Calu3 (cell line): Measurements from ENCODE around the gene PRELID2. TPM values are rescaled to one million over a fixed set of nuclear protein-coding genes. Genes with fewer than 3 reads are reported as not detected.

Source experiments
- Bru-seq: library from RNA; stranded (reverse); fragments of 400-500 nt; gene quantifications from one replicate; lab custom pipeline; 2021; lab: Mats Ljungman, UMichigan
- BruChase-seq, 2 experiments: library from RNA; stranded (reverse); fragments of 400-500 nt; gene quantifications; one replicate each; lab custom pipeline; 2021; lab: Mats Ljungman, UMichigan
- BruUV-seq: library from RNA; stranded (reverse); fragments of 400-500 nt; replicated peaks from 2 replicates; lab custom pipeline; 2021; lab: Mats Ljungman, UMichigan
- CTCF ChIA-PET: fragments of 300-600 bp; sonication (Branson Sonifier 250); formaldehyde crosslinking; loops from one replicate; lab custom pipeline; 2022; ENCODE audit warnings: antibody characterized with exemption; lab: Charles Lee
- DNase-seq: peaks from one replicate; pipeline ENCODE4 v3.0.0; 2022
- H3K27ac Mint-ChIP-seq: one replicate; pipeline ENCODE4 v1.8.0; 2022; ENCODE audit warnings: mixed read lengths; ENCODE audit not compliant: unreplicated experiment
- H3K27me3 Mint-ChIP-seq: one replicate; pipeline ENCODE4 v1.8.0; 2022; ENCODE audit warnings: mixed read lengths; ENCODE audit not compliant: unreplicated experiment
- H3K36me3 Mint-ChIP-seq: one replicate; pipeline ENCODE4 v1.8.0; 2022; ENCODE audit warnings: mild to moderate bottlenecking, moderate library complexity, mixed read lengths; ENCODE audit not compliant: insufficient read depth, unreplicated experiment
- H3K4me1 Mint-ChIP-seq: one replicate; pipeline ENCODE4 v1.8.0; 2022; ENCODE audit warnings: mild to moderate bottlenecking, low read depth, mixed read lengths; ENCODE audit not compliant: unreplicated experiment
- H3K4me3 Mint-ChIP-seq: one replicate; pipeline ENCODE4 v1.8.0; 2022; ENCODE audit warnings: mild to moderate bottlenecking, low read depth, moderate library complexity, mixed read lengths; ENCODE audit not compliant: unreplicated experiment
- H3K9me3 Mint-ChIP-seq: one replicate; pipeline ENCODE4 v1.8.0; 2022; ENCODE audit warnings: low read depth, mixed read lengths; ENCODE audit not compliant: unreplicated experiment
- intact Hi-C: fragments of 100-400 bp; cut with micrococcal nuclease; formaldehyde crosslinking; loops from one replicate; pipeline ENCODE4 v1.10.0; 2022; ENCODE audit not compliant: unreplicated experiment
- long read RNA-seq: library from polyadenylated mRNA; stranded (forward); transcript quantifications from one replicate; pipeline ENCODE4 v2.0.0, GENCODE V29; 2022
- total RNA-seq: library from RNA; stranded (reverse); gene quantifications from 2 replicates; pipeline ENCODE4 v1.2.3, GENCODE V29; 2022
- TF ChIP-seq, protein P1 (sequence below): fragments of 200-600 bp; IDR thresholded peaks from one replicate; pipeline ENCODE4 v1.8.0; 2022; ENCODE audit warnings: antibody characterized with exemption; ENCODE audit not compliant: unreplicated experiment

Gene PRELID2
- total RNA-seq: 33.2 and 33.4 TPM in 2 replicates
- percentile 74 among the genes with signal in this experiment for Bru-seq, nascent RNA
- BruChase-seq, experiment 1, labeled RNA remaining after a 6-hour chase: percentile 62 among the genes with signal in this experiment
- BruChase-seq, experiment 2, labeled RNA remaining after a 2-hour chase: percentile 77 among the genes with signal in this experiment
- long read RNA-seq, partial matches to known transcripts: 2 of 28 reads
- long read RNA-seq, other reads (novel, unspliced or antisense): 22 of 28 reads

DNA sequence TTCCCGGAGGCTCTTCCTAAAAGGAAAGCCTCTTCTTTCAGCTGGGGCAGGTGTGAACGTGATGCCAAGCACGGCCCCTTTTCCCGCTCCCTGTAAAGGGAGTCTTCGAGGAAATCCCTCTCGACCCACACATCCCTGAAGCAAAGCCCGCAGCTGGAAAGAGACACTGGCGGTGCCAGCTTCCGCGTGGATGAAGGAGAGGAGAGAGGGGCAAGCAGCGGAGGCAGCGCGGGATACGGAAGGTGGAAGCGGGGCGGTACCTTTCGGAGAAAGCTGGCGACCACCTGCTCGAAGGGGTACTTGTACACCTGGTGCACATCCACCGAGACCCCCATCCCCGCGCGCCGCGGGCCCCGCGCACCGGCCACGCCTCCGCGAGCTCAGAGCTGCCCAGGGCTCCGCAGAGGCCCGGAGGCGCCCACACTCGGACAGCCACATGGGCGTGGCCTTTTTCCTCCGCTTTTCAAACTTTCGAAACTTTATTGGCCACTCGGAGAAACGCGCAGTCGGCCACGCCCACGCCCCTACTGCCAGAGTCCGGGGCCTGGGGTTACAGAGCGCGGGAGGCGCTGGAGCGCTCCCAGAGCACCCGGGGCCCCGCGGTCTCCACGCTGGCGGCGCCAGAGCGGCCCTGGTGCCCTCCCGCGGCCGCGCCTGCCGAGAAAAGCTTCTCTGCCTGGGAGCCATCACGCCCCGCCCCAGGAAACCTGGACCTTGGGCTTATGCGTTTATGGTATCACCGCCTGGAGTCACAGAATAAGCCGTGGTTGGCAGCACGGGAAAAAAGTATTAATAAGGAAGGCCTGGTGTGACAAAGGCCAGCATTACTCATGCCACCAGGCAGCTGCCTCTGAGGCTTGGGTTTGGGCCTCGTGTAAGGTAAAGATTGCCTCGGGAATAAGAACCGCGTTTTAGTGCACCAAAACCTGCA lies at the start of gene PRELID2:
Gene PRELID2, minus strand, starts transcription at position 426 of the 931 bp plus-strand sequence. Its CDS starts 91 bp downstream, at position 335.
- peak within 1 kb of the TSS; percentile 40 for H3K27ac Mint-ChIP-seq
- H3K4me1 Mint-ChIP-seq: peaks cover 73% of the 10 kb centered on the region
- TF ChIP-seq, protein P1, sequence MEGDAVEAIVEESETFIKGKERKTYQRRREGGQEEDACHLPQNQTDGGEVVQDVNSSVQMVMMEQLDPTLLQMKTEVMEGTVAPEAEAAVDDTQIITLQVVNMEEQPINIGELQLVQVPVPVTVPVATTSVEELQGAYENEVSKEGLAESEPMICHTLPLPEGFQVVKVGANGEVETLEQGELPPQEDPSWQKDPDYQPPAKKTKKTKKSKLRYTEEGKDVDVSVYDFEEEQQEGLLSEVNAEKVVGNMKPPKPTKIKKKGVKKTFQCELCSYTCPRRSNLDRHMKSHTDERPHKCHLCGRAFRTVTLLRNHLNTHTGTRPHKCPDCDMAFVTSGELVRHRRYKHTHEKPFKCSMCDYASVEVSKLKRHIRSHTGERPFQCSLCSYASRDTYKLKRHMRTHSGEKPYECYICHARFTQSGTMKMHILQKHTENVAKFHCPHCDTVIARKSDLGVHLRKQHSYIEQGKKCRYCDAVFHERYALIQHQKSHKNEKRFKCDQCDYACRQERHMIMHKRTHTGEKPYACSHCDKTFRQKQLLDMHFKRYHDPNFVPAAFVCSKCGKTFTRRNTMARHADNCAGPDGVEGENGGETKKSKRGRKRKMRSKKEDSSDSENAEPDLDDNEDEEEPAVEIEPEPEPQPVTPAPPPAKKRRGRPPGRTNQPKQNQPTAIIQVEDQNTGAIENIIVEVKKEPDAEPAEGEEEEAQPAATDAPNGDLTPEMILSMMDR: no peak
- intact Hi-C loops: loop anchor here (2.0 to 10.0 kb wide), 4 partner anchors 54 to 340 kb away; partner anchors contain the start of gene SH3RF2
- peaks cover 16% of the 10 kb centered on the region for H3K36me3 Mint-ChIP-seq
- CTCF ChIA-PET: interaction anchor here (0.6 to 2.5 kb wide), 9 partner anchors 9 to 969 kb away, joined by 3 to 8 read pairs (median 4); no protein-coding TSS in a partner anchor
- H3K4me3 Mint-ChIP-seq: peak within 1 kb of the TSS; percentile 76
- no peaks in the 10 kb centered on the region for H3K9me3 Mint-ChIP-seq
- DNase-seq: peak; percentile 96
- BruUV-seq: TSS peak; percentile 82
- H3K27me3 Mint-ChIP-seq: no peaks in the 10 kb centered on the region

DNA sequence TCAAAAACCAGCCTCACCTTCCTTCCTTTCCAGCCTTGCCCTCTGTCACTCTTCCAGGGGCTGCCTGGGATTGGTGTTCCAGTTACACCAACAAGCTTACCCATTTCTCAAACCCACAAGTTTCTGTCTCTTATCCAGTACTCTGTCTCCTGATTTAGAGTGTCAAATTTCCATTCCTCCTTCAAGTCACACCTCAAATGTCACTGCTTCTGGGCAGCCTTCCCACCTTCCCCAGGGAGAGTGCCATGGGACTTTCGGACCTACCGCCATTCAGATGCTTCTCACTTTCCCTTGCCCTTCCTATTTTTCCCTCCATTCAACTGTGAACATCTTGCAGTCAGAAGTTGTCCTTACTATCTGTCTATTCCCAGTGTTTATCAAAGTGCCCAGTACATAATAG lies 39.6 kb upstream of the PRELID2 start:
- BruUV-seq: no TSS peak
- H3K4me1 Mint-ChIP-seq: no peaks in the 10 kb centered on the region
- no peaks in the 10 kb centered on the region for H3K9me3 Mint-ChIP-seq
- intact Hi-C loops: no loop called here
- H3K27me3 Mint-ChIP-seq: no peaks in the 10 kb centered on the region
- CTCF ChIA-PET: no interaction called here
- no peak overlapping the region for H3K27ac Mint-ChIP-seq
- no peak for DNase-seq
- TF ChIP-seq, protein P1: no peak
- no peak overlapping the region for H3K4me3 Mint-ChIP-seq
- no peaks in the 10 kb centered on the region for H3K36me3 Mint-ChIP-seq

DNA sequence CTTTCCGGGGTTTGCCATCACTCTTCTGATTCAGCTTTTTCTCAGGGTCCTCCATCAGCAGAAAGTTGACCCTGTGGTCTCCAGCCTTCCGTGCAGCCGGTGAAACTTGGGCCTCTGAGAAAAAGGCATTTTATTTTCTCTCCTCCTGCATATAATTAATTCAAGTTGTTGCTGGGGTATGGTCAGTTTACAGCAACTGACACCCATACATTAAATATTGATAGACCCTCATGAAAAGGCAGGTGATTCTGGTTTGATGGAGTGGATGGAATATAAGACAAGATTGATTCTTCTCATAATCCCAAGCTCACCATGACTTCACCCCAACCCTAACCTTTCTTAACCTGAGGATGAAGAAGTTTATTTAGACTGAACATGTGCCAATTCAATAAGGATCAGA lies 37.8 kb upstream of the PRELID2 start, which contains the start of gene GRXCR2:
Gene GRXCR2, minus strand, starts transcription at position 101 of the 400 bp plus-strand sequence. Its CDS starts 46 bp downstream, at position 55.
- Mint-ChIP-seq H3K4me3 (no peak within 1 kb of the TSS), H3K4me1 (no peaks in the 10 kb centered on the region), H3K27me3 (no peaks in the 10 kb centered on the region), H3K9me3 (no peaks in the 10 kb centered on the region), H3K27ac (no peak within 1 kb of the TSS), H3K36me3 (no peaks in the 10 kb centered on the region)
- no peak for DNase-seq
- TF ChIP-seq, protein P1: no peak
- intact Hi-C loops: no loop called here
- CTCF ChIA-PET: no interaction called here
- BruUV-seq: no TSS peak

DNA sequence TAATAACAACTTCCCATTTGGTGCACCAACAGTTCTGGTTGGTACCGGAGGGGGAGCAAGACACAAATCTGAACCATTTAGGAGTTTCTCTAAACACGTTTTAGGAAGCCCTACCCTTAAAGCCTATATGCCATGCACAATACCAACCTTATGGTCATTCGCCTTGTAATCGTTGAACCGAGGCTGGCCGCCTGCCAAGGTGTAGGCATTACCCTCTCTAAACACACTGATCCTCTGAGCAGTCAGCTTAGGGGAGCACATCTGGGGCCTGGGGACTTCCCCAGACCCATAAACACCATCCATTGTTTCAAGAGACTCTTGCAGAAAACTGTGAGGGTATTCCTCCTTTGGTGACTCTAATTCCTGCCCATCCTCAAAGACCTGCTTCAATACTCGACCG lies 37.3 kb upstream of the PRELID2 start:
- TF ChIP-seq, protein P1: no peak
- Mint-ChIP-seq H3K27me3 (no peaks in the 10 kb centered on the region), H3K4me3 (no peak overlapping the region), H3K4me1 (no peaks in the 10 kb centered on the region), H3K36me3 (no peaks in the 10 kb centered on the region), H3K9me3 (no peaks in the 10 kb centered on the region), H3K27ac (no peak overlapping the region)
- no peak for DNase-seq
- CTCF ChIA-PET: no interaction called here
- intact Hi-C loops: no loop called here
- no TSS peak for BruUV-seq
